PC-9 (cell line): ENCODE data around the gene CRABP2. TPM values are rescaled to one million over a fixed set of nuclear protein-coding genes. Genes with fewer than 3 reads are reported as not detected.

Experiments used
- BruUV-seq: library from RNA; stranded (reverse); fragments of 400-500 nt; replicated peaks from 2 replicates; lab custom pipeline; 2021; lab: Mats Ljungman, UMichigan
- CTCF ChIA-PET: fragments of 300-600 bp; sonication (Branson Sonifier 250); formaldehyde crosslinking; loops from one replicate; lab custom pipeline; 2022; ENCODE audit warnings: antibody characterized with exemption; lab: Charles Lee
- POLR2A ChIA-PET: fragments of 300-600 bp; sonication (Branson Sonifier 250); formaldehyde crosslinking; loops from one replicate; lab custom pipeline; 2022; ENCODE audit warnings: antibody characterized with exemption; ENCODE audit not compliant: unreplicated experiment; lab: Charles Lee
- DNase-seq, 2 experiments: peaks; one replicate each; pipeline versions ENCODE4 v3.0.0 to v3.0.0-alpha.2; 2015 to 2022; ENCODE audit warnings: mixed read lengths in 1 of 2
- H2AFZ ChIP-seq: fragments of 200-600 bp; sonication (generic); 2 replicates; pipeline ENCODE4 v1.8.1; 2017; ENCODE audit warnings: antibody characterized with exemption
- H3F3A ChIP-seq: fragments of 200-600 bp; sonication (generic); 2 replicates; pipeline ENCODE4 v1.8.1; 2017; ENCODE audit warnings: antibody characterized with exemption, mild to moderate bottlenecking, low read depth; ENCODE audit not compliant: insufficient read depth
- H3K27ac ChIP-seq: fragments of 200-600 bp; sonication (generic); 2 replicates; pipeline ENCODE4 v1.6.1; 2016; ENCODE audit warnings: mixed run types
- H3K27me3 ChIP-seq: fragments of 200-600 bp; sonication (generic); 2 replicates; pipeline ENCODE4 v1.6.1; 2016; ENCODE audit warnings: low read depth, mixed run types; ENCODE audit not compliant: insufficient read depth
- H3K36me3 ChIP-seq: fragments of 200-600 bp; sonication (generic); 2 replicates; pipeline ENCODE4 v1.6.1; 2016; ENCODE audit warnings: low read depth, mixed run types
- H3K4me1 ChIP-seq: fragments of 200-600 bp; sonication (generic); replicated peaks from 2 replicates; pipeline ENCODE4 v1.6.1; 2016; ENCODE audit warnings: mixed run types; ENCODE audit not compliant: insufficient read depth
- H3K4me2 ChIP-seq: fragments of 200-600 bp; sonication (generic); 2 replicates; pipeline ENCODE4 v1.6.1; 2017; ENCODE audit warnings: mixed run types
- H3K4me3 ChIP-seq: fragments of 200-600 bp; sonication (generic); 2 replicates; pipeline ENCODE4 v1.6.1; 2016; ENCODE audit warnings: mixed run types
- H3K79me2 ChIP-seq: fragments of 200-600 bp; sonication (generic); 2 replicates; pipeline ENCODE4 v1.6.1; 2017; ENCODE audit warnings: low read depth, mixed run types
- H3K9me2 ChIP-seq: fragments of 200-600 bp; sonication (generic); 2 replicates; pipeline ENCODE4 v1.8.1; 2017; ENCODE audit warnings: mild to moderate bottlenecking; ENCODE audit not compliant: insufficient read depth
- H3K9me3 ChIP-seq: fragments of 200-600 bp; sonication (generic); 2 replicates; pipeline ENCODE4 v1.8.1; 2016; ENCODE audit warnings: low read depth; ENCODE audit not compliant: insufficient read depth
- H4K20me1 ChIP-seq: fragments of 200-600 bp; sonication (generic); 2 replicates; pipeline ENCODE4 v1.8.1; 2017; ENCODE audit not compliant: insufficient read depth
- EZH2 ChIP-seq: fragments of 200-600 bp; sonication (generic); IDR thresholded peaks from 2 replicates; pipeline ENCODE4 v1.8.0; 2017; ENCODE audit warnings: antibody characterized with exemption, low read depth
- intact Hi-C: fragments of 100-400 bp; cut with micrococcal nuclease; formaldehyde crosslinking; loops from one replicate; pipeline ENCODE4 v1.10.0; 2022; ENCODE audit not compliant: unreplicated experiment
- total RNA-seq: library from RNA; stranded (reverse); gene quantifications from 2 replicates; pipeline ENCODE4 v1.2.3, GENCODE V29; 2021
- TF ChIP-seq, protein P1 (sequence below): fragments of 200-600 bp; sonication (generic); conservative IDR thresholded peaks from 2 replicates; pipeline ENCODE4 v1.6.1; 2017; ENCODE audit warnings: mixed run types, antibody characterized with exemption, mild to moderate bottlenecking, moderate library complexity

Gene CRABP2
- total RNA-seq, 1 experiment from 2014 or later: 142 TPM

DNA sequence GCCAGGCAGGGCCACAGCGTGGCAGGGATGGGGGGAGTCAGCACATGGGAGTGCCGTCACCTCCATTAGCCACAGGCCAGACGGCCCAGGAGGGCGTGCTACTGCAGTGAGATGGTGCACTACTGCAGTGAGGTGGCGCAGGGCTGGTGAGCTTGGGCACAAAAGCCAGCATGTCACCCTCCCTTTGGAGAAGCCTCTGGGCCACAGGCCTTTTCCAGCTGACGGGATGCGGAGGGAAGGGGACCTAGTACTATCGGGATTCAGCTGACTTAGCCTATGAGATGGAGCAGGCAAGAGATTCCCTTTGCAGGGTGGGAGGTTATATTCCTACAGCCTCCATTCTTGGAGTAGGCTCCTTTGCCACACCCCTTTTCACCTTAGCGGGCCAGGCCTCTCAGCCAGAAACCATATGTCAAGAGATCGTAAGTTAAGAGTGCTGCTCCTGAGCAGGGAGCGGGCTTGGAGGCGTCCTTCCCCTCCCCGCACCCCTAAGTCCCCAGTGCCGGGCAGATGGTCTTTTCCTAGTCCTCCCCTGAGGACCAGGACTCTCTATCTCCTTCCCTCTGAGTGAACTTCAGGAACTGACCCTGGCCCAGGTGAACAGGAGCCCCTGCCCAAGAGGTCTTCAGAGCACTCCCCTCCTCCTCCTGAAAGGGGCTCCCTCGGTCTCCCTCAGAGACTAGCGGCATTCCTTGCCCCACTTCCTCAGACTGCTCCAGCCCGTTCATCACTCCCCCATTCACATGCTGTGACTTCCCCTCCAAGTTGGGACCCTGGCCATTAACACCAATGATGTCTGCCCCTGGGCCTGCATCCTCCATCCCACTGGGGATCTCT, 36.4 kb downstream of the CRABP2 start:
- no TSS peak for BruUV-seq
- POLR2A ChIA-PET: no interaction called here
- Histone ChIP-seq H3F3A (peaks cover 4% of the 10 kb centered on the region; the same call in 1 of the 2 replicates), H3K27ac (no peak overlapping the region), H2AFZ (no peak overlapping the region), H3K79me2 (no peaks in the 10 kb centered on the region), H3K4me1 (peaks cover 9% of the 10 kb centered on the region), H3K27me3 (peaks cover 27% of the 10 kb centered on the region; the same call in 1 of the 2 replicates), H3K36me3 (no peaks in the 10 kb centered on the region), H3K4me2 (no peak overlapping the region), H3K9me2 (no peaks in the 10 kb centered on the region), H4K20me1 (no peaks in the 10 kb centered on the region), H3K4me3 (no peak overlapping the region), H3K9me3 (no peaks in the 10 kb centered on the region)
- intact Hi-C loops: no loop called here
- TF ChIP-seq, protein P1, sequence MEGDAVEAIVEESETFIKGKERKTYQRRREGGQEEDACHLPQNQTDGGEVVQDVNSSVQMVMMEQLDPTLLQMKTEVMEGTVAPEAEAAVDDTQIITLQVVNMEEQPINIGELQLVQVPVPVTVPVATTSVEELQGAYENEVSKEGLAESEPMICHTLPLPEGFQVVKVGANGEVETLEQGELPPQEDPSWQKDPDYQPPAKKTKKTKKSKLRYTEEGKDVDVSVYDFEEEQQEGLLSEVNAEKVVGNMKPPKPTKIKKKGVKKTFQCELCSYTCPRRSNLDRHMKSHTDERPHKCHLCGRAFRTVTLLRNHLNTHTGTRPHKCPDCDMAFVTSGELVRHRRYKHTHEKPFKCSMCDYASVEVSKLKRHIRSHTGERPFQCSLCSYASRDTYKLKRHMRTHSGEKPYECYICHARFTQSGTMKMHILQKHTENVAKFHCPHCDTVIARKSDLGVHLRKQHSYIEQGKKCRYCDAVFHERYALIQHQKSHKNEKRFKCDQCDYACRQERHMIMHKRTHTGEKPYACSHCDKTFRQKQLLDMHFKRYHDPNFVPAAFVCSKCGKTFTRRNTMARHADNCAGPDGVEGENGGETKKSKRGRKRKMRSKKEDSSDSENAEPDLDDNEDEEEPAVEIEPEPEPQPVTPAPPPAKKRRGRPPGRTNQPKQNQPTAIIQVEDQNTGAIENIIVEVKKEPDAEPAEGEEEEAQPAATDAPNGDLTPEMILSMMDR: no peak
- no peak for TF ChIP-seq EZH2
- CTCF ChIA-PET: no interaction called here
- no peak for DNase-seq

DNA sequence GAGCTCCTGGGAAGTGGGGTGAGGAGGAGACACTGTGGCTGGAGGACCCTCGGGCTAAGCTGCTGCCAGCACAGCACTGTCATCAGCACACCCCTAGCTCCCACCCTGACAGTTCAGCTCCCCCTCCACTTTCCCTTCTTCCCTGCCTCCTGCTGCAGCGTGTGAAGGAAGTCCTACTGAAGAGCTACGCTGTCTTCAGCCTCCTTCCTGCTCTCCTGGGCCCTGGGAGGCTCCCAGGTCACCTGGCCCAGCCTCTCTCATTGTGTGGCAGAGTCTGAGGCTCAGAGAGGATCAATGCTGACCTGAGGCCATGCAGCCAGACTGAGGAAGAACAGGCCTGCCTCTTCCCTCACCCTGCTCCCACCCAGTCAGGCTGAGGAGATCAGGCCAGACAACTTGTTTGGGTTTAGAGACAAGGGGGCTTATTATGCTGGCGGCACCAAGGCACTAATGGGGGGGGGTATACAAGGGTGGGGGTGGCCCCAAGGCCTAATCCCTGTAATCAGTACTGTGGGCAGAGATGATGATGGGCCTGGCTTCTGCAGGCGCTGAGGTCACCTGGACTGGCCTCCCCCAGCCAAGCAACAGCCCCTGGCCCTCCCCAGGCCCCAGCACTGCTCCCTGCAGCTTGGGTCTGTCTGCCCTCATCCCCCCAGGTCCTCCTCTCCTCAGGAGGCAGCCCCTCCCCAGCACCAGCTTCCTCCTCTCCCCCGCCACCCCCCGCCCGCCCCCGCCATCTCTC, 37.2 kb downstream of the CRABP2 start:
- no peaks in the 10 kb centered on the region for H3K9me2 ChIP-seq
- no peaks in the 10 kb centered on the region for H3K9me3 ChIP-seq
- H2AFZ ChIP-seq: no peak overlapping the region
- no peaks in the 10 kb centered on the region for H3K79me2 ChIP-seq
- peaks cover 19% of the 10 kb centered on the region; the same call in 1 of the 2 replicates for H3K27me3 ChIP-seq
- no TSS peak for BruUV-seq
- intact Hi-C loops: no loop called here
- no peak overlapping the region for H3K4me2 ChIP-seq
- ChIA-PET CTCF (no interaction called here), POLR2A (no interaction called here)
- TF ChIP-seq, protein P1: no peak
- no peak for TF ChIP-seq EZH2
- H4K20me1 ChIP-seq: no peaks in the 10 kb centered on the region
- H3K27ac ChIP-seq: no peak overlapping the region
- DNase-seq: no peak
- H3K4me1 ChIP-seq: peaks cover 9% of the 10 kb centered on the region
- H3K4me3 ChIP-seq: no peak overlapping the region
- H3F3A ChIP-seq: peaks cover 4% of the 10 kb centered on the region; the same call in 1 of the 2 replicates
- H3K36me3 ChIP-seq: no peaks in the 10 kb centered on the region

DNA sequence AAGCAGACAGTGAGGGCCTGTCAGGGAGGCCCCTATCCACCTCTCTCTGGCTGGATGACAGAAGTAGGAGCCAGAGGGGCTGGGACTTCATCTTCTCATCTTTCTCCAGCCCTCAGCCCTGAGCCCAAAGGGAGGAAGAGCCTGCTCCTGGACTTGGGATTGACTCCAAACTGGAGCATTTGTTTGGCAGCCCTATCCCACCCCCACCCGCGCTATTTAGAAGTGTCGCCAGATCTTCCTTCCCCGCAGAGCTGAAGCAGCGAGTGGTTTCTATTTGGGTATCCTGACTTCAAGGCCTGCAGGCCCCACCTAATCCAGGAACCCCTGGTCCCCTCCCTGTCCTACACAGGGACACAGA, 37.8 kb downstream of the CRABP2 start:
- BruUV-seq: no TSS peak
- intact Hi-C loops: no loop called here
- Histone ChIP-seq H3K79me2 (no peaks in the 10 kb centered on the region), H3K27me3 (peaks cover 15% of the 10 kb centered on the region; the same call in 1 of the 2 replicates), H3K4me2 (no peak overlapping the region), H4K20me1 (no peaks in the 10 kb centered on the region), H3F3A (peaks cover 7% of the 10 kb centered on the region; the same call in 1 of the 2 replicates), H3K36me3 (no peaks in the 10 kb centered on the region), H3K4me1 (peaks cover 10% of the 10 kb centered on the region), H2AFZ (no peak overlapping the region), H3K9me2 (no peaks in the 10 kb centered on the region), H3K9me3 (no peaks in the 10 kb centered on the region), H3K4me3 (no peak overlapping the region), H3K27ac (no peak overlapping the region)
- DNase-seq: no peak
- no peak for TF ChIP-seq EZH2
- TF ChIP-seq, protein P1: no peak
- ChIA-PET POLR2A (no interaction called here), CTCF (no interaction called here)
